Colonic mucosa (tissue), 4 donors: ENCODE data around the gene PNPLA5. TPM values are rescaled to one million over a fixed set of nuclear protein-coding genes. Genes with fewer than 3 reads are reported as not detected.
A peak's percentile ranks its signal among the peaks of the same experiment; 100 is the strongest.
"Not testable (repeated sequence)": the region's sequence is repeated elsewhere in the genome, so short reads cannot be mapped to it uniquely, and the experiment has no call there.

ENCODE experiments used
- DNase-seq: peaks from one replicate; pipeline ENCODE4 v3.0.0-alpha.2; 2020
- H3K27ac ChIP-seq: fragments of 200-600 bp; one replicate; pipeline ENCODE4 v1.8.0; 2021
- H3K27me3 ChIP-seq: fragments of 200-600 bp; one replicate; pipeline ENCODE4 v1.8.0; 2021
- H3K36me3 ChIP-seq: fragments of 200-600 bp; one replicate; pipeline ENCODE4 v1.8.0; 2021
- H3K4me1 ChIP-seq: fragments of 200-600 bp; one replicate; pipeline ENCODE4 v1.8.0; 2021; ENCODE audit warnings: mild to moderate bottlenecking
- H3K4me3 ChIP-seq: fragments of 200-600 bp; one replicate; pipeline ENCODE4 v1.8.0; 2021
- H3K9ac ChIP-seq, 2 donors: one replicate each; pipeline ENCODE4 v1.7.0; 2013; ENCODE audit warnings: control low read depth in 2 of 2, low read depth in 2 of 2, low read length in 2 of 2
- H3K9me3 ChIP-seq: fragments of 200-600 bp; one replicate; pipeline ENCODE4 v1.8.0; 2021
- intact Hi-C: fragments of 100-400 bp; cut with DNase I; formaldehyde crosslinking; loops from one replicate; pipeline ENCODE4 v1.14.1; 2022
- total RNA-seq, 2 donors: library from RNA; stranded (reverse); fragmentation: NEBNext Ultra II Directional in 1 of 2; extraction: Animal tissue kit (Norgen Biotek cat#: 25700) in 1 of 2; gene quantifications; one replicate each; pipeline ENCODE4 v1.2.1, GENCODE V29; 2021
- TF ChIP-seq, protein P1 (sequence below): fragments of 200-600 bp; IDR thresholded peaks from one replicate; pipeline ENCODE4 v1.8.0; 2022; ENCODE audit warnings: antibody characterized with exemption, mild to moderate bottlenecking
- donor health status: healthy.
- donor health status: DM: no; HTN: no; CAD: no.
- donor health status: DM: no; HTN: no; CAD: no.

The PNPLA5 gene
- total RNA-seq, 2 donors from 2014 or later, result not detected

DNA sequence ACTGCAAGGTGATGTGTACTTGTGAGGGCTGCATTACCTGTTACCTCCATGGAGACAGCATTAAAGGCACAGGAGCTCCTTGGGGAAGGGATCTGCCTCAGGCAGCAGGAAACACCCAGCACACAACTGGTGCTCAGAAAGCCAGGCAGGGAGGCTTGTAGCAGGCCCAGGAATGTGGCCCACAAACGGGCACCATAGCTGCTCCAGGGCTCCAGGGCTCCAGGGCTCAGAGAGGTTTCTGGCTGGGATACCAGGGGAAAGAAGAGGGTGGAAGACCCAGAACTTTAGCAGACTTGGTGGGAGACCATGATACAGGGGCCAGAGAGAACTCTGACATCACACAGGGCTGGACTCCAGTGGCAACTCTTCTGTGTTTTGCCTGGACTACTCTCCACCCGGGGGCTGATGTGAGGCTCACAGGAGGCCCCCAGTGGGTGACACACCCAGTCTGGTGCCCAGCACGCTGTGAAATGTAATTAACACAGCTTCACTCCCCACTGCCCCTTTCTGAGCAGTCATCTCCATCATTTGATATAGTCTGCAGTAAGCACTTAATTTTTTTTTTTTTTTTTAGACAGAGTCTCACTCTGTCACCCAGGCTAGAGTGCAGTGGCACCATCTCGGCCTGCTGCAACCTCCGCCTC is 14.8 kb downstream of the PNPLA5 start:
- TF ChIP-seq, protein P1, sequence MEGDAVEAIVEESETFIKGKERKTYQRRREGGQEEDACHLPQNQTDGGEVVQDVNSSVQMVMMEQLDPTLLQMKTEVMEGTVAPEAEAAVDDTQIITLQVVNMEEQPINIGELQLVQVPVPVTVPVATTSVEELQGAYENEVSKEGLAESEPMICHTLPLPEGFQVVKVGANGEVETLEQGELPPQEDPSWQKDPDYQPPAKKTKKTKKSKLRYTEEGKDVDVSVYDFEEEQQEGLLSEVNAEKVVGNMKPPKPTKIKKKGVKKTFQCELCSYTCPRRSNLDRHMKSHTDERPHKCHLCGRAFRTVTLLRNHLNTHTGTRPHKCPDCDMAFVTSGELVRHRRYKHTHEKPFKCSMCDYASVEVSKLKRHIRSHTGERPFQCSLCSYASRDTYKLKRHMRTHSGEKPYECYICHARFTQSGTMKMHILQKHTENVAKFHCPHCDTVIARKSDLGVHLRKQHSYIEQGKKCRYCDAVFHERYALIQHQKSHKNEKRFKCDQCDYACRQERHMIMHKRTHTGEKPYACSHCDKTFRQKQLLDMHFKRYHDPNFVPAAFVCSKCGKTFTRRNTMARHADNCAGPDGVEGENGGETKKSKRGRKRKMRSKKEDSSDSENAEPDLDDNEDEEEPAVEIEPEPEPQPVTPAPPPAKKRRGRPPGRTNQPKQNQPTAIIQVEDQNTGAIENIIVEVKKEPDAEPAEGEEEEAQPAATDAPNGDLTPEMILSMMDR, result no peak
- DNase-seq, result no peak
- Histone ChIP-seq H3K4me3 (no peak overlapping the region), H3K9ac (no peak overlapping the region), H3K27me3 (no peaks in the 10 kb centered on the region), H3K27ac (no peak overlapping the region), H3K36me3 (no peaks in the 10 kb centered on the region), H3K4me1 (no peaks in the 10 kb centered on the region), H3K9me3 (no peaks in the 10 kb centered on the region)
- intact Hi-C loops, result no loop called here

DNA sequence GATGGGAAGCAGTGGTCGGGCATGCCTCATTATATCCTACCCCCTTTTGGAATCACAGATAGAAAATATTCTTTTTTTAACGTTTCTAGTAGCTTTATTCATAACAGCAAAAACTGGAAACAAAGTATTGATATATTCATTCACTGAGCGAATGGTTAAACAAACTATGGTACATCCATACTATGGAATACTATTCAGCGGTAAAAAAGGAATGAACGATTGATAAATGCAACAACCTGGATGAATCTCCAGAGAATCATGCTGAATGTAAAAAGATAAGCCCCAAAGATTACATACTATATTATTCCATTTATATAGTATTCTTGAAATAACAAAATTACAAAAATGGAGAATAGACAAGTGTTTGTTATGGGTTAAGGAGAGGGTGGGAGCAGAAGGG is 22.0 kb downstream of the PNPLA5 start:
- H3K9ac ChIP-seq, result no peak overlapping the region
- no peak overlapping the region for H3K4me3 ChIP-seq
- DNase-seq, result no peak
- H3K27ac ChIP-seq, result no peak overlapping the region
- H3K4me1 ChIP-seq, result no peaks in the 10 kb centered on the region
- H3K27me3 ChIP-seq, result no peaks in the 10 kb centered on the region
- TF ChIP-seq, protein P1, result no peak
- H3K9me3 ChIP-seq, result no peaks in the 10 kb centered on the region
- no peaks in the 10 kb centered on the region for H3K36me3 ChIP-seq
- intact Hi-C loops, result no loop called here

DNA sequence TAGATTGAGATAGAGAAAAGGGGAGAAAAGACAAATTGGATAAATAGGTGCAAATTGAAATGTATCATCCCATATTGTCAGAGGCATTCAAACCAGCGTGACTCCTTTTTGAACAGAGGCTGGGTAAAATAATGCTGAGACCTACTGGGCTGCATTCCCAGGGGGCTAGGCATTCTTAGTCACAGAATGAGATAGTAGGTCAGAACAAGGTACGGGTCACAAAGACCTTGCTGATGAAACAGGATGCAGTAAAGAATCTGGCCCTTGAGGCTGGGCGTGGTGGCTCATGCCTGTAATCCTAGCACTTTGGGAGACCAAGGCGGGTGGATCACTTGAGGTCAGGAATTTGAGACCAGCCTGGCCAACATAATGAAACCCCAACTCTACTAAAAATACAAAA is 22.8 kb downstream of the PNPLA5 start:
- H3K27ac ChIP-seq, DNase-seq, H3K9me3 ChIP-seq, H3K4me3 ChIP-seq, H3K9ac ChIP-seq, H3K4me1 ChIP-seq, H3K36me3 ChIP-seq, intact Hi-C loops, H3K27me3 ChIP-seq: not testable (repeated sequence)

DNA sequence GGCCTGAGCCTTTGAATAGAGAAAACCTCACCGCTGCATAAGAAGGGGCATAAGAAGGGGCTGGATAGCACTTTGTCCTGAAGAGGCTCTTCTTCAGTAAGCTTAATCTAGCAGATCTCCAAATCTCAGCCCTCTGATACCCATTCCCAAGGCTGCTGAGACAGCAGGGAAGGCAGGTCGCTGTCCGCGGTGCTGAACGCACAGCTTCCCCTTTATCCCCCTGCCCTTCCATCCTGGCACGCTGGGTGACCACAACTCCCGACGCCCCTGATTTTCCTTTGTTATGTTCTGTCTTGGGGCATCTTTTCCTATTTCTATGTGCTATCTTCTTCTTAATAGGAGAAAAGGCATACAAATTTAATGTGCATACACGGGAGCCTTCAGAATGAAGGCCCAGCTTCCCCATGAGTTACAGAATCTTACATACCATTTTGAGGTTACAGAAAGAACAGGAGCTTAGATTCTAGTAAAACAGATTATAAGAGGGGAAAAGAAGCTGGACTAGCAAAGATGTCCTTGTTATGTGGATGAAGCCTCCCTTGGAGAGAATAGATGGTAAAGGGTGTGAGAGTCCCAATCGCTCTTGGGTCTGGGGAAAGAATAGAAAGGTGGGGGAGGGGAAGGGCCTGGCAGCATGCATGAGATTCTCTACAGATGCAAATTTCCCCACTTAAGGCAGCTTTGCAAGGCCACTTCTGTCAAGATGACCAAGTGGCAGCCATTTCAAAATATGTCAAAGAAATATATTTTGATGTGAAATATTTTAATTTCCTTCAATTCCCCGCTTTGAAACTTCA is 23.8 kb downstream of the PNPLA5 start:
- no peak overlapping the region for H3K27ac ChIP-seq
- TF ChIP-seq, protein P1, result no peak
- no peaks in the 10 kb centered on the region for H3K36me3 ChIP-seq
- no peak overlapping the region for H3K4me3 ChIP-seq
- intact Hi-C loops, result no loop called here
- H3K4me1 ChIP-seq, result no peaks in the 10 kb centered on the region
- peak; percentile 34 for DNase-seq
- H3K9me3 ChIP-seq, result no peaks in the 10 kb centered on the region
- H3K27me3 ChIP-seq, result peaks cover 5% of the 10 kb centered on the region
- H3K9ac ChIP-seq, result no peak overlapping the region

DNA sequence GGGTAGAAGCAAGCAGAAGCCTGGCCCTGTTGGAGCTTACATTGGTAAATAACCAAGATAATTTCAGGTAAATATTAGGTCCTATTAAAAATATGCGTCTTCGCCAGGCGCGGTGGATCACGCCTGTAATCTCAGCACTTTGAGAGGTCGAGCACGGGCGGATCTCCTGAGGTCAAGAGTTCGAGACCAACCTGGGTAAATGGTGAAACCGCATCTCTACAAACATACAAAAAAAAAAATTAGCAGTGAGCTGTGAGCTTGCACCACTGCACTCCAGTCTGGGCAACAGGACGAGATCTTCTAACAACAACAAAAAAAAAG is 29.0 kb downstream of the PNPLA5 start:
- DNase-seq, result no peak
- H3K27ac ChIP-seq, result no peak overlapping the region

More for the DNA sequence above, 29.0 kb downstream of the PNPLA5 start:
- TF ChIP-seq, protein P1, result no peak
- no peak overlapping the region for H3K9ac ChIP-seq
- H3K9me3 ChIP-seq, result no peaks in the 10 kb centered on the region
- no peak overlapping the region for H3K4me3 ChIP-seq
- H3K36me3 ChIP-seq, result no peaks in the 10 kb centered on the region
- intact Hi-C loops, result no loop called here
- peaks cover 22% of the 10 kb centered on the region for H3K27me3 ChIP-seq
- no peaks in the 10 kb centered on the region for H3K4me1 ChIP-seq
